Retina (tissue), 1 donor: ENCODE results near the gene GYPC.

Experiments used
- DNase-seq: peaks from one replicate; pipeline ENCODE4 v3.0.0-alpha.2; 2016

The GYPC gene

GRCh38 chr2:126650994-126651393 lies 5.0 kb upstream of the GYPC start:
- no peak for DNase-seq

GRCh38 chr2:126652323-126652891 lies 3.6 kb upstream of the GYPC start:
- no peak for DNase-seq

DNA sequence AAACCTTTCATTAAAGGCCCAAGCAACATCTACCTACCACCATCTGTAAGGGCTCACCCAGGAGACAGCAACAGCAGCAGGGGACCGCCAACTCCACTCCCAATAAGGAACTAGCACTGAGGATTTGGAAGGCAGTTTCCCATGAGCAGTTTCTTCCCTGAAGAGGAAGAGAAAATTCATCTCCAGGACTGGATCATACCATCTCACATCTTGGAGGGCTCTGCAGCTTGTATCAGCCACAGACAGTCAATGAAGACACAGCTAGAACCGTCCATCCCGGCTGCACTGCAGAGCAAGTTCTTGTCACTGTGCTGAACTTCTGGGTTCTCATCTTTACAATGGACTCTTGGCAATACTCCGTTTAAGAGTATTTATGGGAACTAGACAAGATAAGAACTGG lies 2.8 kb upstream of the GYPC start:
- no peak for DNase-seq

GRCh38 chr2:126653761-126654160 lies 2.2 kb upstream of the GYPC start:
- no peak for DNase-seq

GRCh38 chr2:126655051-126655450 lies 907 bp upstream of the GYPC start:
- DNase-seq: no peak

DNA sequence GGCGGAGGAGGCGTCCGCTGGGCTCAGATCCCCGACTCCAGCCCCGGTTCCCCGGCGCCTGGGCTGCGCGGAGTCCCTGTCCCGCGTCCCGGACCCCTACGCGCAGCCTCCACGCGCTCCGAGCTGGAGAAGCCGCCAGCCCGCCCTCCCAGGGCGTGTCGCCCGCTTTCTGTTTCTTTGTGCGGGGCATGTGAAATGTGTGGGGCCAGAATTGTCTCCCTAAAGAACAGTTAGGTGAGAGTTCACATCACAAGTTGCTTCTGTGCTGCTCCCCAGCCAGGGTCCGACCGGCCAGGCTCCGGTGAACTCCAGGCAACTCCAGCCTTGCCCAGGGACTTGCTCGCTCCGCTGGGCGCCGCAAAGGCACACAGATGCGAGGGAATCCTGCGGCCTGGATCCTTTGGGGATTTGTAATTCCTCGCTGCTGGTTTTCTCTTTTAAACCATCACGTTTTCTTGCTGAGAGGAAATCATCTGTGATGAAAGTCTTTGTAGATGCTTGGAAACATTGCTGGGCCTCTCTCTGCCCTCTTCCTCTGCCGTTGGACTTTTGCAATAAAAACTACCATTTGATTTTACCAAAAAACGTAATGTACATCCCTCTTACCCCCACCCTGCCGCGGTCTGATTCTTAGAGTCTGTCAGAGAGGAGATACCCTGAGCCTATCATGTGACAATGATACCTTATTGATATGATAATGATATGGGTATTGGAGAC lies 631 bp downstream of the GYPC start:
- DNase-seq: peak; percentile 88

DNA sequence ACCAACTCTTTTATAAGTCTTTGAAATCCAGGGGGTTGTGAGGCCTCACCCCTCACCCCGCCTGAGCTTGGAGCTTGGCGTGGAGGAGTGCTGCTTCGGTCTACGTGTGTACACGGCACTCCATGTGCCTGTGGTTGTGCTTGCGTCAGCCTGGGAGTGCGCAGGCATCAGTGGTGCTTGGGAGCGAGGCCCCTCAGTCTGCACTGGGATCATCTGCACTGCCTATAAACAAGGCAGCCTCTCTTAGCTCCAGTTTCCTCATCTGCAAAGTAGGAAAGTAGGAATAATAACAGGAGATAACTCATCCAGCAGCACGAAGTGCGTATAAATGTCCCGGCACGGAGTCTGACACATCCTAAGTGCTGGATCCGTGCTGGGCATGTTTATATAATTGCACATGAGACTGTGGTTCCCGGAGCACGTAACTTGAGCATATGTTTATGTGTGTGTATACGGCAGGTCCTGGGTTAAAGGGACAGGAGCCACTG lies 1.2 kb downstream of the GYPC start:
- DNase-seq: peak; percentile 40

DNA sequence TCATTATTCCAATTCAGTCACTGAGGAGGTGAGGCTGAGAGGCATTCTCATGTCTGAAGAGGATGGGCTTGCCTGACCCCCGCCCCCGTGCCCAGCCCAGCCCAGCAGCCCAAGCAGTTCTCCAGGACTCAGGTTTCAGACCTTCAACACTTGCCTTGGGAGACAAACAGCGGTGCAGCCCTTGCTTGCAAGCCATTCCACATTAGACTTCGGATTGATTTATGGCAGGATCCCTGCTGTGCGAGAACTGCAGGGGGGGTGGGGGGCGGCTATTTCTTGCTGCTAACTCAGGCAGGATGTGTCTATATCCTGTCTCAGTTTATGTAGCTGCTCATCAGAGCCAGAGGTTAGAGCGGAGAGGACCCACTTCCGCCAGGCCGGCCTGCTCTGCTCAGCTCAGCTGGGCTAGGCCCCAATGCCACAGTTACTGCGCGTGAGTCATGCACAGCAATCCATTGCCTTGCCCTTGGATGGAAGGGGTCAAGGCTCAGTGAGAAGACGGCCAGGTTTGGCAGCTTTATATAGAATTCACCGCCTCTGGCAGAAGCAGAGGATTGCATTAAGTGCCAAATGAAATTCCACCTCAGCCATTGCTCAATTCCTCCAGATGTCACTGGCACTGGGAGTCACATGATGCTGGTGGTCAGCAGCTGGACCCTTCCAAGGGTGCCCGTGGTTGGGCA lies 1.8 kb downstream of the GYPC start:
- peak; percentile 64 for DNase-seq

DNA sequence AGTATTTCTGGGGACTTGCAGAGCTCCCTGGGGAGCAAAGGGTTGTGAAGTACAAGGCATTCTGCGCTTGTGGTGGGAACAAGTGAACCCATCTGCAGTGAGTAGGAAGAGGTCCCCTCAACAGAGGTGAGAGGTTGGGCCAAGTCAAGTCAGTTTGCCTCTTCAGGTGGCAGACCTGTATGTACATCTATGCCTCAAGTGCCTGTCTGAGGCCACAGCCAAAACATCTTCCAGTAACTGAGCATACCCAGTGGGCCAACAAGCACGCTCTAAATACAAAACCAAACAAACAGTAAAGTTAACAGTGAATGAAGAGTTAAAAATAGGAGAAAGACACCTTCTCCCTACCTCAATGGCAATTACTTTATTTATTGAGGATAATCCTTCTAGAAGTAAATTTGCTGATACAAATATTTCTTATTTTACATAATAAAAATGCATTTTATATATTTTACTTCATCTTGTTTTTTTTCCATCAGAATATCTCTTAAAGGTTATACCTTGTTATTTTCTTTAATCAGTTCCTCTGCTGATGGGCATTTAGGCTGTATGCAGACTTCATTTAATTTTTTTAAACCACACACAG lies 2.5 kb downstream of the GYPC start:
- DNase-seq: no peak

DNA sequence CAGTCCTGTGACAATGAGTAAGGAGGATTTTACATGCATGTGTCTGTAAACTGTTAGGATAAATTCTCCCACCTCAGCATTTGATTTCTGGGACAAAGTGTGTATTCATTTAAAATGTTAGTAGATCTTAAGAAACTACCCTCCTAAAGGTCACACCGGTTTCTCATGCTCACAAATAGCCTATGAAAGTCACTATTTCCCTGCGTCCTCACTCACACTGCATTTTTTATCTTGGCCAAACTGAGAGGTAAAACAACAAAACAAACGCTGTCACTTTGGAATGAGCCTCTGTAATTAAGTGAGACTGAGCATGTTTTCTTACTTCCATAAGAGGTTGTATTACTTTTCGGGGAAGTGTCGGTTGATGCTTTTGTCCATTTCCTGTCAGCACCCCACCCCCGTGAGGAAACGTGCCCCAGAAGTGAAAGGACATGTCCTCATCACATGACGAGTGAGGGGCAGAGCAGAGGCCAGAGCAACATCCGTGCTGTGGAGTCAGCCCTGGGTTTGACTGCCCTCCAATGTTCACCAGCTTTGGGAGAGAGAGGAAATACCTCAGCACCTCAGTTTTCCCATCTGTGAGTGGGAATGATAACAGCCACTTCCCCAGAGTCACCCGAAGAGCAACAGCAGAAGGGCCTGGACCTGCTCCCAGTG lies 3.1 kb downstream of the GYPC start:
- DNase-seq: no peak

- DNase-seq: no peak
Observed at GRCh38 chr2:126659562-126660467, 3.9 kb downstream of the GYPC start.

DNA sequence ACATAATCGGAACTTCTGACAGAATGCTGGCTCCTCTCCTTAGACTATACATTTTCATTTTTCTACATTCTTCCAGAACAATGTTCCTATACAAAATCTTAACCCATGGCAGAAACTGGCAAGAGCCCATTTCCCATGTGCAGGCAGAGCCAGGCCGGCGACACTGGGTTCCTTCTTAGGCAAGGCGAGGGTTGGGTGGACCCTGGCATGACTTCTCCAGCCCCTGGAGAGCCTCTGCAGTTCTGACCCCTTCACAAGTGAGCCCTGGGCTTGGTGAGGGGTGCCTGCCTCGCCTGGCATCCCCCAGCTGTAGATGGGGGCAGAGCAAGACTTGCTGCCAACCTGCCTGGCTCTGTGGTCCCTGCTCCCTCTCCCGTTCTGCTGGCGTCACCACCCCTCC lies 5.0 kb downstream of the GYPC start:
- no peak for DNase-seq

- no peak for DNase-seq
Observed at GRCh38 chr2:126661702-126662500, 5.9 kb downstream of the GYPC start.

GRCh38 chr2:126662621-126663020 lies 6.7 kb downstream of the GYPC start:
- DNase-seq: peak; percentile 47

DNA sequence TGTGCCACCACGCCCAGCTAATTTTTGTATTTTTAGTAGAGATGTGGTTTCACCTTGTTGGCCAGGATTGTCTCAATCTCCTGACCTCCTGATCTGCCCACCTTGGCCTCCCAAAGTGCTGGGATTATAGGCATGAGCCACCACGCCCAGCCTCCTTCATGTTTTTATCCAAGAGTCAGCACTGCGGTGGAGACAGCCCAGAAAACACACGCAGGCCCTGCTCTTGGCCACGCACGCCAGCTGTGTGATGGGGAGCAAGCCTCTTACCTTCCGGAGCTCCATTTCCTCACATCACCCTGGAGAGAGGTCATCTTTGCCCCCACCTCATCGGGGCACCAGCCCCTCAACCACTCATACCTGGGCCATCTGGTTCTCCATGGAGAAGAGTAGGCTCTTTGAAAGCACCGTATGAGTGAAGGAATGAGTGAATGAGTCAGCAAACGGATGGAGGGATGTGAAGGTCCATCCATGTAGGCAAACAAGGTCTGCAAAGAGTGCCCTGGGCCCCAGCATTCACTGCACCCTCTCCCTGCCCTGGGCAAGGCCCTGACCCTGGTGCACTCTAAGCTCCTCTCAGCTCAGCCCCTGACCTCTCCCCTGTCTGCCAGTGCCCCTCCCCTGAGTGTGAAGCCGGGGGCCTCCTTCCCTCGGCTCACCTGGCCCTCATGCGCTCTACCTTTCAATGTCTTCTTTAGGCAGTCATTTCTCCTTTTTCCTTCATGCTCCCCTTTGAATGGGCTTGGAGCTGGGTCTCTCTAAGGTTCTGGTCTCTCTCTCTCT lies 7.4 kb downstream of the GYPC start:
- DNase-seq: no peak

DNA sequence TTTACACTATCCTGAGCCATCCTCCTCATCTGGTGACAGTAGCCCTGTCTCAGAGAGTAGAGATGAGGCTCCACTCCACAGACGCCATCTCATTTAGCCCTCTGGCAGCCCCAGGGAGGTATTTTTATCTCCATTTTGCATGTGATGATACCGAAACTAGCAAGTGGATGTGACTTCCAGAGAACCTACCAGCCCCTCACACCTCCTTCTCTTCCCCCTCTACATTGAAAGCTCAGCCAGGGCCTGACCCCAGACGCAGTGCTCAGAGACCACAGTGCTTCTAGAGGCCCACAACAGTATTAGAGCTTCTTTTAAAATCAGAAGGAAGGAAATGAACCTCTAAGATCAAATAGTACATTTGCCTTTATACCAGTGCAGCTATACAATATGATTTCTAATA lies 8.3 kb downstream of the GYPC start:
- no peak for DNase-seq

GRCh38 chr2:126664639-126665038 lies 8.7 kb downstream of the GYPC start:
- no peak for DNase-seq

GRCh38 chr2:126665483-126665882 lies 9.5 kb downstream of the GYPC start:
- DNase-seq: no peak

GRCh38 chr2:126668254-126668653 lies 12.3 kb downstream of the GYPC start:
- DNase-seq: no peak

GRCh38 chr2:126669772-126670171 lies 13.8 kb downstream of the GYPC start:
- no peak for DNase-seq
